Hippocampal formation (tissue), 2 donors: ENCODE data around the gene IL32.
"Not testable (repeated sequence)": the region's sequence is repeated elsewhere in the genome, so short reads cannot be mapped to it uniquely, and the experiment has no call there.

Experiments used
- DNase-seq, 2 donors: peaks; one replicate each; lab custom pipeline; 2025; lab: John Stamatoyannopoulos, UW

IL32 gene

GRCh38 chr16:3051494-3051893 is 13.9 kb upstream of the IL32 start:
- DNase-seq = no peak

- not testable (repeated sequence) for DNase-seq
These were observed 12.7 kb upstream of the IL32 start for GRCh38 chr16:3052571-3053329.

GRCh38 chr16:3053330-3053710 is 12.1 kb upstream of the IL32 start:
- DNase-seq = not testable (repeated sequence)

- no peak for DNase-seq
These were observed 10.3 kb upstream of the IL32 start for GRCh38 chr16:3054965-3055733.

GRCh38 chr16:3055734-3056115 is 9.7 kb upstream of the IL32 start:
- not testable (repeated sequence) for DNase-seq

GRCh38 chr16:3056336-3057180 is 8.9 kb upstream of the IL32 start:
- DNase-seq = no peak

- no peak for DNase-seq
These were observed 8.0 kb upstream of the IL32 start for GRCh38 chr16:3057181-3058138.

GRCh38 chr16:3058139-3059030 is 7.1 kb upstream of the IL32 start:
- DNase-seq = no peak

GRCh38 chr16:3059041-3059722 is 6.3 kb upstream of the IL32 start:
- peak; percentile 40 to 70 for DNase-seq

GRCh38 chr16:3059723-3060242 is 5.7 kb upstream of the IL32 start:
- DNase-seq = no peak

GRCh38 chr16:3060339-3061127 is 4.9 kb upstream of the IL32 start:
- no peak for DNase-seq

GRCh38 chr16:3062553-3062952 is 2.9 kb upstream of the IL32 start:
- no peak for DNase-seq

GRCh38 chr16:3063625-3064386 is 1.6 kb upstream of the IL32 start:
- DNase-seq = no peak

GRCh38 chr16:3065742-3066439 is 451 bp downstream of the IL32 start:
- DNase-seq = no peak

GRCh38 chr16:3066440-3066748 is 954 bp downstream of the IL32 start:
- no peak for DNase-seq

GRCh38 chr16:3068487-3068886 is 3.0 kb downstream of the IL32 start:
- DNase-seq = no peak

GRCh38 chr16:3069146-3069545 is 3.7 kb downstream of the IL32 start:
- DNase-seq = not testable (repeated sequence)
